ENCODE measurements around the gene TM9SF1. TPM values are rescaled to one million over a fixed set of nuclear protein-coding genes. Genes with fewer than 3 reads are reported as not detected.

Gene TM9SF1
- total and polyA plus RNA-seq, 2 of the 13 experiments (the other 11 are each of a cell fraction or from before 2014, with no cell fraction given) = 83.2 to 110 TPM

- TF ChIP-seq ZNF280D (CRISPR knock-in tag; IDR thresholded peaks at IDR 0.05) (peak; percentile 45; the same call in 1 of the 2 replicates), SRSF9 (IDR thresholded peaks at IDR 0.05; ENCODE audit: borderline replicate concordance, insufficient read depth, low read depth, low read length, poor library complexity, severe bottlenecking) (no peak), ZNF354B (CRISPR knock-in tag; IDR thresholded peaks at IDR 0.05) (no peak), ZSCAN20 (CRISPR knock-in tag; IDR thresholded peaks at IDR 0.05; ENCODE audit: borderline replicate concordance) (peak; percentile 83; the same call in 1 of the 2 replicates), NCOA2 (CRISPR knock-in tag; IDR thresholded peaks at IDR 0.05) (no peak; the same call in 1 of the 2 replicates), ZNF24 (IDR thresholded peaks at IDR 0.05) (no peak), ZNF333 (CRISPR knock-in tag; IDR thresholded peaks at IDR 0.05; ENCODE audit: borderline replicate concordance) (peak; percentile 80; the same call in 1 of the 2 replicates), PRDM10 (CRISPR knock-in tag; IDR thresholded peaks at IDR 0.05; ENCODE audit: low read depth) (no peak; the same call in 1 of the 2 replicates), IRX3 (CRISPR knock-in tag; IDR thresholded peaks at IDR 0.05; ENCODE audit: borderline replicate concordance, low read depth) (no peak; the same call in 1 of the 2 replicates), AKAP8 (CRISPR knock-in tag; IDR thresholded peaks at IDR 0.05) (peak; percentile 95), ZMAT3 (CRISPR knock-in tag; conservative IDR thresholded peaks at IDR 0.05) (peak; percentile 97; the same call in 1 of the 2 replicates), HCFC1 (IDR thresholded peaks at IDR 0.05; ENCODE audit: low read depth, low read length) (no peak), NCOA5 (CRISPR knock-in tag; IDR thresholded peaks at IDR 0.05) (no peak), ZNF512 (CRISPR knock-in tag; IDR thresholded peaks at IDR 0.05) (no peak), ZBTB10 (CRISPR knock-in tag; IDR thresholded peaks at IDR 0.05; ENCODE audit: borderline replicate concordance) (no peak)
Observed at GRCh38 chr14:24146453-24146977, 48.7 kb downstream of the TM9SF1 start, which contains the start of gene PSME2 (continued).
